NCI-H226 (cell line): ENCODE results near the gene ZNF740.

Source experiments
- DNase-seq: peaks from one replicate; pipeline ENCODE4 v3.0.0-alpha.2; 2015

ZNF740 gene

GRCh38 chr12:53230108-53230845 lies 49.8 kb downstream of the ZNF740 start:
- DNase-seq = peak; percentile 63

DNA sequence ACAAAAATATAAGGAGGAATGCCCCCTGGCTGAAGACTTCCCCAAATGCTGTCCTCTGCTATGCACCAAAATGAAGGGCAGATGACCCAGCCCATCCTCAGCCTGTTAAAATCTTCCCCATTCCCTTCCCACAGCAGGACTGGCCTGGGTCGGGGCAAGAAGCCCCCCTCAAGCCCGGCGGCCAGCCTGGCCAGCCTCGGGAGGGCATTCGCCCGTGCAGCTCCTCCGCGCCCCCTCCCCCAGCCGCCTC lies 51.1 kb downstream of the ZNF740 start:
- no peak for DNase-seq

DNA sequence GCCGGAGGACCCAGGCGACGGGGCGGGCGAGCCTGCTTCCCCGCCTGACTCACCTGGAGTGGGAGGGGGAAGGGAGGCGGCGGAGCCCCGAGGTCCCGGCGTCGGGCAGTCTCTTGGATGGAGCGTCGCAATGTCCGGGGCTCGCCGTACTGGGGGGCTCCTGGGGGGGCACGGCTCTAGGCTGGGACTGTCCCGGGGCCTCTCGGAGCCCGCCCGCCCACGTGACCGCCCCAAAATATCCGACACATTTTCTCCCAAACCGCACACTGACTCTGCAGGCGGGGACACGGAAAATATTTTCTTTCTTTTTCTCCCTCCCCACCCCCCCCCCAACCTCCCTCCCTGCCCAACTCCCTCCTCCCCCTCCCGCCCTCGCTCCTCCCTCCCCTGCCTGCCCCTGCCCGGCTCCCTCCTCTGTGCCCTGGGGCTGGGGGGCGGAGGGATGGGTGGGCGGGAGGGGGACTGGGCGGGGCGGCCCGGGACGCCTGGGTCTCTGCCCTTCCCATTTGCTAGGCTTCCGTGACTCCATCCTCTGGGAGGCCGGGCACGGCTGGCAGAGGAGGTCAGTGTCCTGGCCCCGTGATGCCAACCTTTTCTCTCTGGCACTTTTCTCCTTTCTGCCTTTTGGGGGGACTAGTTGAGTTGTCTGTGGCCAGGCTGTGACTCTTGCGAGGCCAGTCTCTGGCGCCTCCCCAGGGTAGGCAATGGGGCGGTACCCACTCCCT lies 51.6 kb downstream of the ZNF740 start, which contains the start of gene RARG:
TSS of gene RARG (minus strand) at position 289 of the 725 bp plus-strand sequence. CDS start 4,664 bp downstream, outside the sequence.
- peak; percentile 82 for DNase-seq

DNA sequence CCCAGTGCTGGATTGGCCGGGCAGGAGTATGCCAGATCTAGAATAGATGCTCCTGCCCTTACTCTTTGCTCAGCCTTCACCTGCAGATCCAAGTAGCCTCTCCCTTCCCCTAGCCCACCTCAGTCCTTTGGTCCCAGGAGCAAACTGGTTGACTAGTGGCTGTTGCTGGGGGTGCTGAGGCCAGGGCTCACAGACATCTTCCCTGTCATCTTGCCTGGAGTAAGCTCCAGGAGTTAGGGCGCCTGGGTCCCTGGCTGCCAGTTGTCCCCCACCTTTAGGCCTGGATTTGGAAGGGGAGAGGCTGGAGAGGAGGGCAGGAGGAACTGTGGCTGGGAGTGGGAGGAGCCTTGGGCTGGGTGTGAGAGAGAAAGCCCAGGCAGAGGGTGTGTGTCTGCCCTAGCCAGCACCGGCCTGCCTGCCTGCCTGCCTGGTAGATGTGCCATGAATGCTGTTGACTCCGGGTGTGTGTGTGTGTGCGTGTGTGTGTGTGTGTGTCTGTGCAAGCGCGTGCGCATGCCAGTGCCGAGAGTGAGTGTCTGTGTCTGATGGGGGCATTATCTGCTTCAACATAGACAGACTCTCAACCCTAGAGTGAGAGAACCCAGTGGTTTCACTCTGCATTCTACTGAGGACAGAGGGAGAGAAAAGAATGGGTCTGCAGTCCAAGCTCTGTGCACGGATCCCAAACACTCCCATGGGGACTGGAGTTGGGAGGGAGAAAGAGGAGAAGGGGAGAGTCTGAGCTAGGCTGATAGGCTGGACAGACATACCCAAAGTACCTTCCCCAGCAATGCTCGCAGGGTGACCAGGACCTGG lies 52.3 kb downstream of the ZNF740 start:
- peak; percentile 79 for DNase-seq

- no peak for DNase-seq
Observed at GRCh38 chr12:53233671-53234121, 53.2 kb downstream of the ZNF740 start.

DNA sequence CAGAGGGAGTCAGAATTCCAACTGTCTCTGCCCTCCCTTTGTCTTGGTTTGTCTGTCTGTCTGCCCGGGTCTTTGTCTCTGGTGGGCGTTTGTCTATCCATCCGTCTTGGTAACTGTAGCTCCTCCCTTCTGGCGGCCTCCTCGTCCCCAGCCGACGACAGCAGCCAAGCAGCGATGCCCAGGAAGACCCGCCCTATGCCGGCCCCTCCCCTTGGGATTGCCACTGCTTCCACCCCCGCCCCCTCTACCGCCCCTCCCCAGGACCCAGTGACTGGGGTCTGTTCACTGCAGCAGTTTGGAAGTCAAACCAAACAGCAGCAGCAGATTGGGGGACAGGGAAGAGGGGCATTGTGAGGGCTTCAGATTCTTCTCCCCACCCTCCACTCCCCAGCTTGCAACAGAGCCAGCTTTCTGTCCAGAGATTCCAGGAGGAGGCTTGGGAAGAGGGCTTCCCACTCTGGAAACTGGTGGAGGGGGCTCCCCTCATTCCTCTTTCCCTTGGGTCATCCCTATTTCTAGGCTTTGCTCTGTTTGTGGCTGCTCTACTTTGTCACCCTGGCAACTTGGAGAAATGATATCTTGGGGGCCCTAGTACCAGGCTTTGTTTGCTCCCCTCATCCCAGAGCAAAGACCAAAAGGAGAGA lies 53.9 kb downstream of the ZNF740 start:
- no peak for DNase-seq

- DNase-seq = no peak
Observed at GRCh38 chr12:53235164-53235563, 54.6 kb downstream of the ZNF740 start.

DNA sequence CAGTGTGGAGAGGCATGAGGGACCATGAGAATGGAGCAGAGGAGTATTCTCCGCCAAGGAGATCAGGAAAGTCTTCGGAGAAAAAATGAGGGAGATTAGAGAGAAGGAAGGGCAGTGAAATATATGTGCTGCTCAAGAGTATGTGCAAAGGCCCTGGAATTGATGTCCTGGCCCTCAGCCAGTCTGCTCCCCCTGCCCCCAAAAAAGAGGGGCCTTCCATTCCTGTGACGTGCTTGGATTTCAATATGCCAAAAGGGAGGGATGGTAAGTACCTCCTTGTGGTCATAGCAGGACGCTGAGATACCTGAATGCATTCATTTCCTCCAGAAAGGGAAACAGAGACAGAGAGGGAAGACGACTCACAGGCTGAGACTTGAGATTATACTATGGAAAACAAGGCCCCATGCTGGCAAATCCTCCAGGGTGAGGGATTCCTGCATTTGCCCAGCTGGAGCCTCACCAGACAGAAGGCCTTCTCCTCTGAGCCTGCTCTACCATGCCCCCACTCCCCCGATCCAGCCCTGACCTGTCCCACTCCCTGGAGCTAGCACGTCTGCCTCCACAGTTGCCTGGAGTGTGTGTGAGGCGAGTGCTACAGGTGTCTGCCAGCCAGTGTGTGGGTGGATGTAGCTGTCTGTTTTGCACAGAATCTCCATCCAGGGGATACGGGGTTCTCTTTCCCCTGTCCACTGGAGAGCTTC lies 55.4 kb downstream of the ZNF740 start:
- peak; percentile 51 for DNase-seq

DNA sequence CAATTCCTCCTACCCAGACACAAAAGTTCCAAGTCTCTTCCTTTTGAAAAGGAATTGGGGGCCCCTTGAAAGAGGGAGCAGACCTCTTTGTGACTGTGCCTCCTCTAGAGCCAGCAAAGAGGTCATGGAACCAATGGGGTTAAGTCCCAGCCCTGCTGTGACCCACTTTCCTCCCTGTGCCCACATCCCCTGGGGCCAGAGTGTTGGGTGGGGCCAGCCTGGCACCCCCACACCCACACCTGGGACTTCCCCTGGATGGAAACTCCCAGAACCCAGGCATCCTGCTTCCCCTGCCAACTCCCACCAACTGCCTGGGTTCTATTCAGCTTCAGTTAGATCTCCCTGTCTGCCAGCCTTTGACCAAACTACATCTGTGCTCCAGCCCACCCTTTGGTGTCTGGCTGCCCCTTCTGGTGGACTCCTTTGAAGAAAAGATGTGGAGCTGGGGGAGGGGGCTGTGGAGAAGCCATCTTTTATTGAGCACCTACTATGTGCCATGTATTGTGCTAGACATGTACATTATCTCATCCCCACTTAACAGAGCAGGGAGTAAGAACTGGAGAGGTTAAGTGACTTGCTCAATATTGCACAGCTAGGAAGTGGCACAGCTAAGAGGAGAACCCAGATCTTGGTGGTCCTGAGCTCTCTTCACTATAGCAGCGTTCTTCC lies 56.1 kb downstream of the ZNF740 start:
- no peak for DNase-seq

DNA sequence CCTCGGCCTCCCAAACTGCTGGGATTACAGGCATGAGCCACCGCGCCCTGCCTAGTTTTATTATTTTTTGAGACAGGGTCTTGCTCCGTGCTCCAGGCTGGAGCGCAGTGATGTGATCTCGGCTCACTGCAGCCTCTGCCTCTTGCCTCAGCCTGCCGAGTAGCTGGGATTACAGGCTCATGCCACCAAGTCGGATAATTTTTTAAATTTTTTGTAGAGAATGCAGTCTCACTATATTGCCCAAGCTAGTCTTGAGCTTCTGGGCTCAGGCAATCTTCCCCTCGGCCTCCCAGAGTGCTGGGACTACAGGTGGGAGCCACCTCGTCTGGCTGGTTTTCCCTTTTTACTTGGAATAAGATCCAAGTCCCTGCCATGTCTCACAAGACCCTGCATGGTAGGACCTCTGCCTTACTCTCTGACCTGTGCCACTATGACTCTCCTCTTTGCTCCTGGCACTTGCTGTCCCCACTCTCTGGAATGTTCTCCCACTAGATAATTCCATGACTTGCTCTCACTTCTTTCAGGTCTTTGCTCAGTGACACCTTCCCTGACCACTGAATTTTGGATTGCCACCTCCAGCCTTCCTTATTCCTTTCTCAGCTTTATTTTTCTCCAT lies 59.2 kb downstream of the ZNF740 start:
- no peak for DNase-seq

- DNase-seq = no peak
Observed at GRCh38 chr12:53241623-53242412, 61.3 kb downstream of the ZNF740 start.

- DNase-seq = no peak
Observed at GRCh38 chr12:53244337-53244736, 63.8 kb downstream of the ZNF740 start.
